GM10847 (cell line): Measurements from ENCODE around the gene PRKCE.

ENCODE experiments used
- POLR2A ChIP-seq: IDR thresholded peaks from 2 replicates; pipeline ENCODE4 v1.6.1; 2011; ENCODE audit not compliant: insufficient read length; ENCODE audit errors: extremely low read depth

Gene PRKCE

GRCh38 chr2:46034535-46034934 lies 383.1 kb downstream of the PRKCE start:
- TF ChIP-seq POLR2A = no peak

GRCh38 chr2:46036929-46037328 lies 385.5 kb downstream of the PRKCE start:
- TF ChIP-seq POLR2A = no peak

- TF ChIP-seq POLR2A = no peak
Measured at GRCh38 chr2:46039543-46040303, 388.2 kb downstream of the PRKCE start.

GRCh38 chr2:46040563-46041155 lies 389.2 kb downstream of the PRKCE start:
- TF ChIP-seq POLR2A = no peak

GRCh38 chr2:46041434-46041833 lies 390.0 kb downstream of the PRKCE start:
- TF ChIP-seq POLR2A = no peak

GRCh38 chr2:46042207-46042637 lies 390.7 kb downstream of the PRKCE start:
- no peak for TF ChIP-seq POLR2A

- TF ChIP-seq POLR2A = no peak
Measured at GRCh38 chr2:46042711-46043110, 391.2 kb downstream of the PRKCE start.

- TF ChIP-seq POLR2A = no peak
Measured at GRCh38 chr2:46045888-46046287, 394.4 kb downstream of the PRKCE start.

- TF ChIP-seq POLR2A = no peak
Measured at GRCh38 chr2:46047290-46047689, 395.8 kb downstream of the PRKCE start.

GRCh38 chr2:46048693-46049092 lies 397.2 kb downstream of the PRKCE start:
- TF ChIP-seq POLR2A = no peak

- no peak for TF ChIP-seq POLR2A
Measured at GRCh38 chr2:46050027-46050426, 398.6 kb downstream of the PRKCE start.

GRCh38 chr2:46050489-46050888 lies 399.0 kb downstream of the PRKCE start:
- TF ChIP-seq POLR2A = no peak

- no peak for TF ChIP-seq POLR2A
Measured at GRCh38 chr2:46051085-46051484, 399.6 kb downstream of the PRKCE start.

- no peak for TF ChIP-seq POLR2A
Measured at GRCh38 chr2:46053564-46053963, 402.1 kb downstream of the PRKCE start.

- no peak for TF ChIP-seq POLR2A
Measured at GRCh38 chr2:46056541-46056940, 405.1 kb downstream of the PRKCE start.

GRCh38 chr2:46058140-46058539 lies 406.7 kb downstream of the PRKCE start:
- TF ChIP-seq POLR2A = no peak
